HCT116 (cell line): ENCODE results near the gene TOMM22.

Experiments
- CTCF ChIP-seq, 3 experiments: fragments of 200-600 bp in 1 of 3; sonication (generic) in 1 of 3; IDR thresholded peaks in 2 of 3; conservative IDR thresholded peaks in 1 of 3; 2 replicates each; pipeline ENCODE4 v1.5.1; 2012 to 2017; ENCODE audit warnings: low read depth in 2 of 3, low read length in 2 of 3, antibody characterized with exemption in 1 of 3, borderline replicate concordance in 1 of 3, control low read depth in 1 of 3, mild to moderate bottlenecking in 1 of 3, mixed read lengths in 1 of 3, mixed run types in 1 of 3, moderate library complexity in 1 of 3; ENCODE audit not compliant: insufficient read depth in 1 of 3
- EZH2 ChIP-seq: fragments of 200-600 bp; sonication (generic); IDR thresholded peaks from 2 replicates; pipeline ENCODE4 v1.6.1; 2017; ENCODE audit warnings: antibody characterized with exemption, mixed run types
- EZH2phosphoT487 ChIP-seq: fragments of 200-600 bp; IDR thresholded peaks from 2 replicates; pipeline ENCODE4 v1.6.1; 2018; ENCODE audit warnings: antibody characterized with exemption, borderline replicate concordance
- MAX ChIP-seq: IDR thresholded peaks from 2 replicates; pipeline ENCODE4 v1.6.1; 2012
- POLR2A ChIP-seq: IDR thresholded peaks from 2 replicates; pipeline ENCODE4 v1.7.0; 2011; ENCODE audit warnings: borderline replicate concordance; ENCODE audit not compliant: insufficient read depth, insufficient read length; ENCODE audit errors: extremely low read depth
- RAD21 ChIP-seq: IDR thresholded peaks from 2 replicates; pipeline ENCODE4 v1.6.1; 2012; ENCODE audit warnings: low read depth, mild to moderate bottlenecking
- REST ChIP-seq: IDR thresholded peaks from 2 replicates; pipeline ENCODE4 v1.6.1; 2012; ENCODE audit warnings: low read depth
- SP1 ChIP-seq: IDR thresholded peaks from 2 replicates; pipeline ENCODE4 v1.6.1; 2012; ENCODE audit warnings: low read depth
- SRF ChIP-seq: IDR thresholded peaks from 2 replicates; pipeline ENCODE4 v1.6.1; 2012; ENCODE audit warnings: low read depth
- TCF7L2 ChIP-seq: IDR thresholded peaks from 2 replicates; pipeline ENCODE4 v1.7.0; 2011; ENCODE audit warnings: borderline replicate concordance, inconsistent platforms; ENCODE audit not compliant: insufficient read depth, insufficient read length; ENCODE audit errors: extremely low read depth
- ZBTB33 ChIP-seq: IDR thresholded peaks from 2 replicates; pipeline ENCODE4 v1.6.1; 2011; ENCODE audit warnings: mild to moderate bottlenecking, low read length, moderate library complexity; ENCODE audit not compliant: insufficient replicate concordance; ENCODE audit errors: extremely low read depth

- TF ChIP-seq SP1 = no peak
- no peak for TF ChIP-seq EZH2
- TF ChIP-seq REST = no peak
- TF ChIP-seq POLR2A = no peak
- no peak for TF ChIP-seq ZBTB33
- TF ChIP-seq CTCF (IDR thresholded peaks at IDR 0.05 in 2 of 3, conservative IDR thresholded peaks at IDR 0.05 in 1 of 3; ENCODE audit: borderline replicate concordance in 1 of 3, insufficient read depth in 1 of 3, low read depth in 2 of 3, low read length in 2 of 3) = no peak
- no peak for TF ChIP-seq TCF7L2
- TF ChIP-seq MAX = no peak
- no peak for TF ChIP-seq SRF
- TF ChIP-seq RAD21 = no peak
- TF ChIP-seq EZH2phosphoT487 = no peak
Measured at GRCh38 chr22:38674888-38675287, 6.9 kb upstream of the TOMM22 start.
